IPS-15b (cell line): Measurements from ENCODE around the gene SERINC4.
"Not testable (repeated sequence)": the region's sequence is repeated elsewhere in the genome, so short reads cannot be mapped to it uniquely, and the experiment has no call there.

Source experiments
- H3K27me3 ChIP-seq: one replicate; pipeline ENCODE4 v1.6.1; 2013; ENCODE audit warnings: low read length; ENCODE audit not compliant: control insufficient read depth, insufficient read depth
- H3K36me3 ChIP-seq: one replicate; pipeline ENCODE4 v1.6.1; 2013; ENCODE audit warnings: low read length; ENCODE audit not compliant: control insufficient read depth, insufficient read depth
- H3K4me1 ChIP-seq: one replicate; pipeline ENCODE4 v1.6.1; 2013; ENCODE audit warnings: mild to moderate bottlenecking, low read length; ENCODE audit not compliant: control insufficient read depth, insufficient read depth
- H3K4me3 ChIP-seq: one replicate; pipeline ENCODE4 v1.5.1; 2013; ENCODE audit warnings: low read depth, low read length
- H3K9ac ChIP-seq: one replicate; pipeline ENCODE4 v1.6.1; 2013; ENCODE audit warnings: low read depth, mild to moderate bottlenecking, low read length
- H3K9me3 ChIP-seq: one replicate; pipeline ENCODE4 v1.6.1; 2013; ENCODE audit warnings: mild to moderate bottlenecking, low read length; ENCODE audit not compliant: control insufficient read depth, insufficient read depth

The SERINC4 gene

DNA sequence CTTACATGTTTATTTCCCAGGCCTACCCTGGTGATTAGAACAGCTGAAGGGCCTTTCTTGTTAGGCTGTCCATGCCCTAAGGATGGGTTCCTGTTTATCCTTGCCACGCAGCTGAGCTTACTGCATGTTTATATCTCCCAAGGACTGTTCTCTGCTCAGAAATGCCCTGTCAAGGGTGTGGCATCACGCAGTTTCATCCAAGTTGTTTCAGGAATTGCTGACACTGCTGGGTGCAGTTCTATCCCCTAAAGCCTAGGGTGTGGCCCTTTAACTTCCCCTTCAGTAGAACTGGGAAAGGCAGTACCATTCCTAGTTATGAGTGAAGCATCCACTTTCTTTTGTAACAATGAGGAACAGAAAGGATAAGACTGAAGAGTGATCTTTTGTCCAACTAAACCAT is 28.2 kb downstream of the SERINC4 start:
- Histone ChIP-seq H3K4me3 (no peak overlapping the region), H3K36me3 (peaks cover 26% of the 10 kb centered on the region), H3K4me1 (peaks cover 9% of the 10 kb centered on the region), H3K9me3 (no peaks in the 10 kb centered on the region), H3K27me3 (no peaks in the 10 kb centered on the region), H3K9ac (no peak overlapping the region)

DNA sequence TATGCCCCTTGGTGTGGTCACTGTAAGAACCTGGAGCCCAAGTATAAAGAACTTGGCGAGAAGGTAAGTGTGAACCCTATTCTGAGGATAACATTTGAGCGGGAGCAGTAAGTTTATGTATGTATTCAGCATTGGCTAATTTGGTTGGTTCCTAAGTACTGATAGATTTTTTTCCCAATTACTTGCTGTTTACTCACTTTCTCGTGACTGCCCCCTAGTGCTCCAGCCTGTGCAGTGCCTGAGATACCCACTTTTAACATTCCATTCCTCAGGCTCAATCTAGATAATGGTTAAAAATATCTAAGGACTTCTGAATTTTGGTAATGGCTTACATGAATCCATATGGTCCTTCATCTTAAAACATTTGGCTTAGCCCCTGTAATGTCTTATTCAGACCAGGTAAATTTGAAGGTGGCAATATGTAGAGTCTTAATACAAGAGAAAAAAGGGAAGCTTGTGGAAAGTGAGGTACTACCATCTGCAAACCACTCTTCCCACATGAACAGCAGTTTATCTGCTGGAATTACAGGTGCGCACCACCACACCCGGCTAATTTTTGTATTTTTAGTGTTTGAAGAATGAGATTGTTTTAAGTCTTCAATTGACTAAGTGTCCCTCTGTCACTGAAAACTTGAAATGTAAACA is 30.3 kb downstream of the SERINC4 start:
- Histone ChIP-seq H3K4me3 (no peak overlapping the region), H3K4me1 (no peaks in the 10 kb centered on the region), H3K9ac (no peak overlapping the region), H3K36me3 (peaks cover 35% of the 10 kb centered on the region), H3K27me3 (no peaks in the 10 kb centered on the region), H3K9me3 (no peaks in the 10 kb centered on the region)

DNA sequence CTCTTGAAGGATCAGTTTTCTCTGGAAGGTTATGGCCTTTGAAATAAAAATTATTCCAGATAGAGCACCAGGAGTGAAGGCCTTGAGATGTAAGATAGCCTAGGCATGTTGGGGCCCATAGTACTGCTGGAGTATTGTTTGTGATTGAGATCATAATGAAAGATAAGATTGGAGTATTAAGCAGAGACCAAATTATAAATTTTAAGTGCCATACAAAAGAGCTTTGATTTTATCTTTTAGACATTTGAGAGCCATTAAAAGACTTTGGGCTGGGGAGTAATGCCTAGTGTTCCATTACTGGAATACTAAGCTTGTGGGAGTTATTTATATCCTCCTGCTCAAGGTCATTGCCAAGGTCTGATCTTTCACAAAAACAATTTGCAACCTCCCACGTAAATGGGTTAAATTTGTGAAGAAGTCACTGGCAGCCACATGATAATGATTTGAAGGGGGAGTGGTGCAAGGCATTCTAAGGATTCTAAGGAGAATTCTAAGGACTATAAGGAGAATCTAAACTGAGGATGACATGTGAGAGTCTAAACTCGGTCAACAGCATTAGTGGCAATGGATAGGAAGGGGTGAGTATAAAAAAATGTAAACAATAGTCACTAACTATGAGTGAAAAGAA is 36.1 kb downstream of the SERINC4 start:
- H3K36me3 ChIP-seq, result peaks cover 38% of the 10 kb centered on the region
- no peaks in the 10 kb centered on the region for H3K9me3 ChIP-seq
- H3K4me1 ChIP-seq, result no peaks in the 10 kb centered on the region
- H3K27me3 ChIP-seq, result no peaks in the 10 kb centered on the region
- H3K9ac ChIP-seq, result no peak overlapping the region
- no peak overlapping the region for H3K4me3 ChIP-seq

DNA sequence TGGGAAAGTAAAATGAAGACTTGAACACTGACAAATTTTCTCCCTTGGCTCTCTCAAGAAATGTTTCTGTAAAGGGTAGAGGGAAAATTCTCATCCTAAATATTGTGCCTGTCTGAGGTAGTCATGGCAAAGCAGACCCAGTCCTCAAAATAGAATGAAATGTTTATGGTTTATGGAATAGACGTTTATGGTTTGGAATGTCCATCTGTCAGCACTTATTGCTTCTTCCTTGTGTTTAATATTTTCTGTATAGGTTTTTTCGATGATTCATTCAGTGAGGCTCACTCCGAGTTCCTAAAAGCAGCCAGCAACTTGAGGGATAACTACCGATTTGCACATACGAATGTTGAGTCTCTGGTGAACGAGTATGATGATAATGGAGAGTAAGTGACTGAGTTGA is 37.2 kb downstream of the SERINC4 start:
- Histone ChIP-seq H3K36me3 (peaks cover 41% of the 10 kb centered on the region), H3K4me1 (no peaks in the 10 kb centered on the region), H3K27me3 (no peaks in the 10 kb centered on the region), H3K9me3 (no peaks in the 10 kb centered on the region), H3K9ac (no peak overlapping the region), H3K4me3 (no peak overlapping the region)

DNA sequence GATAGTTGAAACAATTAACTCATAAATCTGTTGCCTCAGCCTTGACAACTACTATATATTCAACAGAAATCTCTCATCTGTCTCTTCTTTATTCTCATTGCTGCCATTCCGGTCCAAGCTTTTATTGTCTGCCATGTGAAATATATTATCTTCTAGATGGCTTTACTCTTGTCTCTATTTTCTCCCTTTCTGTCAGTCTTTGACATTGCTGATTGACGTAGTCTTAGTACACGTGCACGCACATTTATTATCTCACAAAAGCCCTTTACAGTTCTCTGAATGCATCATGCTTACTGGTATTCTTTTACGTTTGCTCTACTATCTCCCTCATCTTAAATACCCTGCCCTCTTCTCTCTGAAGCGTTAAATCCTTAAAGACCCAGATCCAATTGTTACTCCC is 48.1 kb downstream of the SERINC4 start:
- Histone ChIP-seq H3K9me3 (no peaks in the 10 kb centered on the region), H3K9ac (no peak overlapping the region), H3K27me3 (no peaks in the 10 kb centered on the region), H3K36me3 (peaks cover 7% of the 10 kb centered on the region), H3K4me1 (no peaks in the 10 kb centered on the region), H3K4me3 (no peak overlapping the region)

DNA sequence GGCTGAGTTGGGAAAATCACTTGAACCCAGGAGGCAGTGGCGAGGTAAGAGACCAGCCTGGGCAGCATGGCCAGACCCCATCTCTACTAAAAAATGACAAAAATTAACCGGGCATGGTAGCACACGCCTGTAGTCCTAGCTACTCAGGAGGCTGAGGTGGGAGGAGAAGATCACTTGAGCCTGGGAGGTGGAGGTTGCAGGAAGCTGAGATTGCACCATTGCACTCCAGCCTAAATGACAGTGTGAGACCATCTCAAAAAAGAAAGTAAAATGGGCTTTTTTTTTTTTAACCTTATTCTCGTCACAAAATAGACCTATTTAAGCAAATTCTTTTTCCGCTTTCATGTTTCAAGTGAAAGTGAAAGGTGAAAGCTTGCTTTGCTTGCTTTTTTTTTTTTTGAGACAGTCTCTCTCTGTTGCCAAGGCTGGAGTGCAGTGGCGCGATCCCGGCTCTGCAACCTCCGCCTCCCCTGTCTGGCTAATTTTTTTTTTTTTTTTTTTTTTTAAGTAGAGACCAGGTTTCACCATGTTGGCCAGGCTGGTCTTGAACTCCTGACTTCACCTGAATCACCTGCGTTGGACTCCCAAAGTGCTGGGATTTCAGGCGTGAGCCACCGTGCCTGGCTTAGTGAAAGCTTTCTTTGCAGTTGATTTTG is 50.2 kb downstream of the SERINC4 start:
- H3K9ac ChIP-seq, result no peak overlapping the region
- no peak overlapping the region for H3K4me3 ChIP-seq
- no peaks in the 10 kb centered on the region for H3K4me1 ChIP-seq
- H3K9me3 ChIP-seq, result no peaks in the 10 kb centered on the region
- H3K27me3 ChIP-seq, result no peaks in the 10 kb centered on the region
- H3K36me3 ChIP-seq, result peaks cover 2% of the 10 kb centered on the region

DNA sequence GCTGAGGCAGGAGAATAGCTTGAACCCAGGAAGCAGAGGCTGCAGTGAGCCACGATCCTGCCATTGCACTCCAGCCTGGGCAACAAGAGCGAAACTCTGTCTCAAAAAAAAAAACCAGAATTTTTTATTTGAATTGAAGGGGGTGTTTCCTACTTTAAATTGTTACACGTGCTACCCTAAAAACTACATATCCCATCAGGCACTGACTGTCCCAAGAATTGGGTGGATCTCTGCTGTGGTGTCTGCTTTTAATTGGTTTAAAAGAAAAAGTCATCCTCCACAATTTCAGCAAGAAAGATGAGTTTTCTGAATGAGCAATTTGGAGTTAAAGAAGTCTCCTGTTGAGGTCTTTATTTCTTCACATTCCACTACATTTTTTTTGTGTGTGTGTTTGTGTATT is 51.6 kb downstream of the SERINC4 start:
- no peaks in the 10 kb centered on the region for H3K36me3 ChIP-seq
- no peaks in the 10 kb centered on the region for H3K9me3 ChIP-seq
- no peak overlapping the region for H3K9ac ChIP-seq
- no peaks in the 10 kb centered on the region for H3K27me3 ChIP-seq
- H3K4me1 ChIP-seq, result no peaks in the 10 kb centered on the region
- no peak overlapping the region for H3K4me3 ChIP-seq

DNA sequence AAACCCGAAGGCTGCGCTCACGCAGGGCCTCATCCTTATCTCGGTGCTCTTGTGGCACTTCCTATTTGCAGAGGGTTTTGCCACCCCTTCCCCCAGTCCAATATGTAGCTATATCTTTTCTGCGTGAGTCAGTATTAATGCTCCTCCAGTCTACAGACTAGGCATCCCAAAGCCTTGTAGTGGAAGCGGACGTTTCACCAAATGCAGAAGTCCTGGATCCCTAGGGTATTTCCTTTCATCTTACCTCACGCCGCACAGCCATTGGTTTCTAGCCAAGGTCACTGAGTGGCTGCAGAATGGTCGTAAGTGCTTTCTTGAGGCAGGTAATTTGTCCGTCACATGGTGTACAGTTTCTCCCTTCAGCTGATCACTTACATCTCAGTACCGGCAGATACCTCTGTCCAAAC is 53.1 kb downstream of the SERINC4 start:
- not testable (repeated sequence) for H3K36me3 ChIP-seq, H3K27me3 ChIP-seq, H3K4me1 ChIP-seq, H3K9me3 ChIP-seq
- Histone ChIP-seq H3K4me3 (peak overlapping the region; percentile 60), H3K9ac (peak overlapping the region; percentile 79)

DNA sequence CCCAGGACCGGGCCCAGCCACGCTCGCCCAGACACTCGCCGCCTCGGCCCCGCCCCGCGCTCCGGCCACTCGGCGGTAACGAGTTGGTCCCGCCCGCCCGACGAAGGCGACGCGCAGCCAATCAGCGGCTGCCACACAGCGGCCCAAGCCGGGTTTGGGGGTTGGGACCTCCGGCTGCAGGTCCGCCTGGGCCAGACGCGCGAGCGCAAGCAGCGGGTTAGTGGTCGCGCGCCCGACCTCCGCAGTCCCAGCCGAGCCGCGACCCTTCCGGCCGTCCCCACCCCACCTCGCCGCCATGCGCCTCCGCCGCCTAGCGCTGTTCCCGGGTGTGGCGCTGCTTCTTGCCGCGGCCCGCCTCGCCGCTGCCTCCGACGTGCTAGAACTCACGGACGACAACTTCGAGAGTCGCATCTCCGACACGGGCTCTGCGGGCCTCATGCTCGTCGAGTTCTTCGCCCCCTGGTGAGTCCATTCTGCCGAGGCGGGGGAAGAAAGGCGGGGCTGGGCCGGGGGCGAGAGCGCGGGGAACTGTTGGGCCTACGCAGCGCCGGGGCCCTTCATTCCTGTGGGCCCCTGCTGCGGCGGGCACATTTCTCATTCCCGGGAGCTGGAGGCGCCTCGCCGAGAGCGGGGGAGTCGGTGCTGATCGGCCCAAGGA is 53.6 kb downstream of the SERINC4 start, which contains the start of gene PDIA3:
TSS of gene PDIA3 (plus strand) at position 194 of the 658 bp plus-strand sequence. CDS start at position 296, 102 bp downstream.
- Histone ChIP-seq H3K9ac (peak within 1 kb of the TSS; percentile 79), H3K4me3 (peak within 1 kb of the TSS; percentile 60)
- H3K36me3 ChIP-seq, H3K9me3 ChIP-seq, H3K4me1 ChIP-seq, H3K27me3 ChIP-seq: not testable (repeated sequence)
